Mesendoderm (in vitro differentiated cells): Measurements from ENCODE around the gene MAGEB4.

Experiments used
- DNase-seq: peaks from one replicate; pipeline ENCODE4 v3.0.0; 2013
- H2AK5ac ChIP-seq: 2 replicates; pipeline ENCODE4 v1.6.1; 2013; ENCODE audit warnings: low read length, inconsistent platforms
- H2BK120ac ChIP-seq: 2 replicates; pipeline ENCODE4 v1.6.1; 2013; ENCODE audit warnings: low read depth, mild to moderate bottlenecking, low read length, moderate library complexity, mixed read lengths
- H2BK15ac ChIP-seq: replicated peaks from 2 replicates; pipeline ENCODE4 v1.6.1; 2013; ENCODE audit warnings: low read depth, mild to moderate bottlenecking, moderate library complexity
- H2BK5ac ChIP-seq: 2 replicates; pipeline ENCODE4 v1.6.1; 2013; ENCODE audit warnings: low read length, inconsistent platforms
- H3K18ac ChIP-seq: 2 replicates; pipeline ENCODE4 v1.6.1; 2013; ENCODE audit warnings: mild to moderate bottlenecking, low read length, mixed read lengths
- H3K23ac ChIP-seq: one replicate; pipeline ENCODE4 v1.6.1; 2013; ENCODE audit warnings: low read length
- H3K27ac ChIP-seq: 2 replicates; pipeline ENCODE4 v1.5.1; 2013; ENCODE audit warnings: low read depth, mild to moderate bottlenecking, inconsistent platforms, low read length, moderate library complexity
- H3K27me3 ChIP-seq: 2 replicates; pipeline ENCODE4 v1.6.1; 2013; ENCODE audit warnings: low read length, control low read depth, mild to moderate bottlenecking, inconsistent platforms; ENCODE audit not compliant: insufficient read depth, poor library complexity
- H3K36me3 ChIP-seq: 2 replicates; pipeline ENCODE4 v1.6.1; 2013; ENCODE audit warnings: low read length, inconsistent platforms; ENCODE audit not compliant: control insufficient read depth, insufficient read depth
- H3K4ac ChIP-seq: one replicate; pipeline ENCODE4 v1.6.1; 2013; ENCODE audit warnings: low read depth, mild to moderate bottlenecking, low read length, moderate library complexity
- H3K4me1 ChIP-seq: 2 replicates; pipeline ENCODE4 v1.6.1; 2013; ENCODE audit warnings: low read depth, low read length, inconsistent platforms; ENCODE audit not compliant: control insufficient read depth
- H3K4me2 ChIP-seq: 2 replicates; pipeline ENCODE4 v1.6.1; 2013; ENCODE audit warnings: low read length
- H3K4me3 ChIP-seq: 2 replicates; pipeline ENCODE4 v1.5.1; 2013; ENCODE audit warnings: mild to moderate bottlenecking, low read length
- H3K56ac ChIP-seq: one replicate; pipeline ENCODE4 v1.6.1; 2013; ENCODE audit warnings: low read length
- H3K79me1 ChIP-seq: 2 replicates; pipeline ENCODE4 v1.6.1; 2013; ENCODE audit warnings: low read length, inconsistent platforms
- H3K79me2 ChIP-seq: 2 replicates; pipeline ENCODE4 v1.6.1; 2013; ENCODE audit warnings: mild to moderate bottlenecking, low read length; ENCODE audit not compliant: control insufficient read depth, insufficient read depth
- H3K9ac ChIP-seq: 2 replicates; pipeline ENCODE4 v1.6.1; 2013; ENCODE audit warnings: low read length, inconsistent platforms
- H4K5ac ChIP-seq: one replicate; pipeline ENCODE4 v1.6.1; 2013; ENCODE audit warnings: low read length
- H4K8ac ChIP-seq: one replicate; pipeline ENCODE4 v1.6.1; 2013; ENCODE audit warnings: low read depth, mild to moderate bottlenecking, control low read depth, low read length, moderate library complexity
- WGBS: extraction: QIAGEN DNeasy Blood & Tissue Kit; methylation state at CpG from one replicate; pipeline ENCODE4 v1.1.7; 2013; ENCODE audit warnings: low lambda C conversion rate, missing lambda C conversion rate; ENCODE audit not compliant: insufficient coverage; ENCODE audit errors: extremely low coverage; 5-methylcytosine and 5-hydroxymethylcytosine counted together

MAGEB4 gene

GRCh38 chrX:30217465-30217864 lies 24.3 kb upstream of the MAGEB4 start:
- no peaks in the 10 kb centered on the region for H3K79me1 ChIP-seq
- H3K56ac ChIP-seq, result no peak overlapping the region
- H3K27me3 ChIP-seq, result no peaks in the 10 kb centered on the region
- no peak overlapping the region for H3K23ac ChIP-seq
- no peak for DNase-seq
- no peak overlapping the region for H3K4me2 ChIP-seq
- no peak overlapping the region for H2BK120ac ChIP-seq
- WGBS, result no CpG with 5 or more reads among the region's 1 CpG
- H3K79me2 ChIP-seq, result no peaks in the 10 kb centered on the region
- H3K4me3 ChIP-seq, result no peak overlapping the region
- no peak overlapping the region for H3K9ac ChIP-seq
- H2BK15ac ChIP-seq, result no peak overlapping the region
- no peaks in the 10 kb centered on the region for H3K36me3 ChIP-seq
- no peak overlapping the region for H4K8ac ChIP-seq
- no peak overlapping the region for H2BK5ac ChIP-seq
- no peak overlapping the region for H2AK5ac ChIP-seq
- H4K5ac ChIP-seq, result no peak overlapping the region
- H3K18ac ChIP-seq, result no peak overlapping the region
- H3K4ac ChIP-seq, result no peak overlapping the region
- no peaks in the 10 kb centered on the region for H3K4me1 ChIP-seq
- no peak overlapping the region for H3K27ac ChIP-seq

GRCh38 chrX:30219372-30219771 lies 22.4 kb upstream of the MAGEB4 start:
- H3K56ac ChIP-seq, result peak overlapping the region; percentile 9
- no peak overlapping the region for H3K4me2 ChIP-seq
- no peak for DNase-seq
- no peak overlapping the region for H3K4me3 ChIP-seq
- no peaks in the 10 kb centered on the region for H3K36me3 ChIP-seq
- no peak overlapping the region for H3K9ac ChIP-seq
- no peak overlapping the region for H4K5ac ChIP-seq
- no peaks in the 10 kb centered on the region for H3K4me1 ChIP-seq
- H3K79me2 ChIP-seq, result no peaks in the 10 kb centered on the region
- no peak overlapping the region for H2BK5ac ChIP-seq
- H3K27me3 ChIP-seq, result no peaks in the 10 kb centered on the region
- no CpG with 5 or more reads among the region's 4 CpGs for WGBS
- H2BK120ac ChIP-seq, result no peak overlapping the region
- H3K4ac ChIP-seq, result no peak overlapping the region
- H2BK15ac ChIP-seq, result no peak overlapping the region
- H2AK5ac ChIP-seq, result no peak overlapping the region
- no peak overlapping the region for H3K27ac ChIP-seq
- H3K18ac ChIP-seq, result no peak overlapping the region
- no peak overlapping the region for H4K8ac ChIP-seq
- H3K23ac ChIP-seq, result no peak overlapping the region
- no peaks in the 10 kb centered on the region for H3K79me1 ChIP-seq

- peak; percentile 44 for DNase-seq
- no peak overlapping the region for H2BK5ac ChIP-seq
- H2BK120ac ChIP-seq, result no peak overlapping the region
- H3K23ac ChIP-seq, result no peak overlapping the region
- no peak overlapping the region for H3K4me2 ChIP-seq
- H3K36me3 ChIP-seq, result no peaks in the 10 kb centered on the region
- no peaks in the 10 kb centered on the region for H3K79me2 ChIP-seq
- H3K4ac ChIP-seq, result no peak overlapping the region
- no peak overlapping the region for H3K56ac ChIP-seq
- no peak overlapping the region for H3K9ac ChIP-seq
- no peak overlapping the region for H3K18ac ChIP-seq
- no peak overlapping the region for H4K5ac ChIP-seq
- no CpG with 5 or more reads among the region's 5 CpGs for WGBS
- H3K4me3 ChIP-seq, result no peak overlapping the region
- no peaks in the 10 kb centered on the region for H3K79me1 ChIP-seq
- no peaks in the 10 kb centered on the region for H3K27me3 ChIP-seq
- no peak overlapping the region for H2BK15ac ChIP-seq
- H3K27ac ChIP-seq, result no peak overlapping the region
- no peaks in the 10 kb centered on the region for H3K4me1 ChIP-seq
- no peak overlapping the region for H4K8ac ChIP-seq
- H2AK5ac ChIP-seq, result no peak overlapping the region
These were observed 21.1 kb upstream of the MAGEB4 start for GRCh38 chrX:30220661-30221060.

- Histone ChIP-seq H3K4me2 (no peak overlapping the region), H3K9ac (no peak overlapping the region), H3K56ac (peak overlapping the region; percentile 25), H3K79me2 (no peaks in the 10 kb centered on the region), H2BK120ac (peak overlapping the region; percentile 21), H3K27me3 (no peaks in the 10 kb centered on the region), H3K4me3 (no peak overlapping the region), H4K5ac (no peak overlapping the region), H3K27ac (no peak overlapping the region), H3K23ac (no peak overlapping the region), H2BK5ac (no peak overlapping the region), H3K18ac (peak overlapping the region; percentile 87), H2BK15ac (no peak overlapping the region), H3K4ac (peak overlapping the region; percentile 81), H4K8ac (no peak overlapping the region), H3K4me1 (peaks cover 3% of the 10 kb centered on the region), H3K36me3 (no peaks in the 10 kb centered on the region), H2AK5ac (no peak overlapping the region), H3K79me1 (no peaks in the 10 kb centered on the region)
- peak; percentile 69 for DNase-seq
- no CpG with 5 or more reads among the region's 2 CpGs for WGBS
These were observed 17.3 kb upstream of the MAGEB4 start for GRCh38 chrX:30224536-30224935.

- Histone ChIP-seq H3K18ac (no peak overlapping the region), H3K4me2 (no peak overlapping the region), H3K9ac (no peak overlapping the region), H2BK15ac (no peak overlapping the region), H3K4me1 (peaks cover 3% of the 10 kb centered on the region), H3K23ac (no peak overlapping the region), H3K79me2 (no peaks in the 10 kb centered on the region), H3K4ac (no peak overlapping the region), H4K8ac (no peak overlapping the region), H2AK5ac (no peak overlapping the region), H3K27me3 (no peaks in the 10 kb centered on the region), H3K36me3 (no peaks in the 10 kb centered on the region), H3K79me1 (no peaks in the 10 kb centered on the region), H2BK5ac (no peak overlapping the region), H3K4me3 (no peak overlapping the region), H3K56ac (peak overlapping the region; percentile 73), H4K5ac (no peak overlapping the region), H3K27ac (no peak overlapping the region), H2BK120ac (no peak overlapping the region)
- WGBS, result no CpG with 5 or more reads among the region's 1 CpG
- peak; percentile 94 for DNase-seq
These were observed 13.3 kb upstream of the MAGEB4 start for GRCh38 chrX:30228526-30228925.

- Histone ChIP-seq H3K79me2 (no peaks in the 10 kb centered on the region), H3K4ac (peak within 1 kb of the TSS; percentile 52), H4K5ac (no peak within 1 kb of the TSS), H2BK120ac (no peak within 1 kb of the TSS), H3K36me3 (no peaks in the 10 kb centered on the region), H2AK5ac (no peak within 1 kb of the TSS), H3K4me3 (no peak within 1 kb of the TSS), H3K4me2 (no peak within 1 kb of the TSS), H2BK15ac (no peak within 1 kb of the TSS), H3K9ac (no peak within 1 kb of the TSS), H3K79me1 (no peaks in the 10 kb centered on the region), H4K8ac (peak within 1 kb of the TSS; percentile 39), H3K18ac (peak within 1 kb of the TSS; percentile 51), H3K23ac (no peak within 1 kb of the TSS), H2BK5ac (no peak within 1 kb of the TSS), H3K27ac (no peak within 1 kb of the TSS), H3K27me3 (no peaks in the 10 kb centered on the region), H3K4me1 (peaks cover 3% of the 10 kb centered on the region), H3K56ac (peak within 1 kb of the TSS; percentile 34)
- no CpG with 5 or more reads among the region's 4 CpGs for WGBS
- peak; percentile 77 for DNase-seq
These were observed 11.4 kb upstream of the MAGEB4 start, which contains the start of gene MAGEB3 for GRCh38 chrX:30230395-30230794. MAGEB3 (plus strand) TSS chrX:30230657; CDS start chrX:30235925, 5,268 bp downstream.
